K562 (cell line): ENCODE data around the gene TREM2. TPM values are rescaled to one million over a fixed set of nuclear protein-coding genes. Genes with fewer than 3 reads are reported as not detected.

Experiments
- ATAC-seq: fragments of 200-7000 bp; cut with Tn5 transposase; 3 replicates; pipeline ENCODE4 v1.9.1; 2020; ENCODE audit warnings: moderate library complexity
- BruUV-seq: library from RNA; stranded (reverse); fragments of 400-500 nt; replicated peaks from 2 replicates; lab custom pipeline; 2021; lab: Mats Ljungman, UMichigan
- CTCF ChIA-PET: fragments of 300-600 bp; formaldehyde crosslinking; extraction: SDS; loops from one replicate; lab custom pipeline; 2021; ENCODE audit warnings: low intra/inter-chr PET ratio; lab: Yijun Ruan, JAX
- POLR2A ChIA-PET: fragments of 300-600, 350-650 bp; sonication (Branson Sonifier 250); formaldehyde crosslinking; extraction: SDS; loops from one replicate; lab custom pipeline; 2021; ENCODE audit warnings: antibody characterized with exemption, inconsistent platforms; lab: Yijun Ruan, JAX
- DNase-seq, 4 experiments: peaks; one replicate each; pipeline versions ENCODE4 v3.0.0 to v3.0.0-alpha.2; 2011 to 2018; ENCODE audit warnings: low spot score in 3 of 4, mixed read lengths in 3 of 4; ENCODE audit errors: extremely low read depth in 1 of 4
- FAIRE-seq: peaks from 2 replicates; lab custom pipeline; 2011; peaks lifted over from hg19 to GRCh38; lab: Jason Lieb, UNC
- H2AFZ ChIP-seq: 2 replicates; pipeline ENCODE4 v1.6.0; 2011; ENCODE audit warnings: low read depth, low read length, control low read depth, inconsistent platforms
- H3K27ac ChIP-seq: fragments of 200-600 bp; 3 replicates; pipeline ENCODE4 v1.8.0; 2011; ENCODE audit warnings: low read depth, mild to moderate bottlenecking, control low read depth, inconsistent platforms, low read length, moderate library complexity, mixed read lengths; ENCODE audit errors: extremely low read depth
- H3K27me3 ChIP-seq, 2 experiments: fragments of 300-600 bp in 1 of 2; 2 replicates in 1 of 2; 3 replicates in 1 of 2; pipeline versions ENCODE4 v1.6.0 to v1.8.0; 2011; ENCODE audit warnings: inconsistent platforms in 2 of 2, low read length in 2 of 2, mild to moderate bottlenecking in 1 of 2, mixed read lengths in 1 of 2, moderate library complexity in 1 of 2; ENCODE audit not compliant: control insufficient read depth in 2 of 2, insufficient read depth in 2 of 2
- H3K36me3 ChIP-seq: fragments of 300-600 bp; 3 replicates; pipeline ENCODE4 v1.8.0; 2011; ENCODE audit warnings: mild to moderate bottlenecking, low read length, inconsistent platforms; ENCODE audit not compliant: control insufficient read depth, insufficient read depth
- H3K4me1 ChIP-seq, 2 experiments: fragments of 200-600 bp in 1 of 2; replicated peaks in 1 of 2; 2 replicates in 1 of 2; 3 replicates in 1 of 2; pipeline versions ENCODE4 v1.5.1 to v1.8.0; 2011; ENCODE audit warnings: inconsistent platforms in 2 of 2, low read length in 2 of 2, mild to moderate bottlenecking in 1 of 2, mixed read lengths in 1 of 2, moderate library complexity in 1 of 2; ENCODE audit not compliant: control insufficient read depth in 2 of 2, insufficient read depth in 2 of 2
- H3K4me2 ChIP-seq: 2 replicates; pipeline ENCODE4 v1.6.1; 2011; ENCODE audit warnings: low read length, control low read depth, inconsistent platforms, mixed read lengths; ENCODE audit not compliant: insufficient read depth
- H3K4me3 ChIP-seq: fragments of 200-600 bp; sonication (generic), shearing (Covaris generic); 2 replicates; pipeline ENCODE4 v1.5.1; 2016; ENCODE audit warnings: control low read depth, inconsistent platforms
- H3K79me2 ChIP-seq: fragments of 200-600 bp; 3 replicates; pipeline ENCODE4 v1.8.0; 2011; ENCODE audit warnings: low read length, inconsistent platforms; ENCODE audit not compliant: control insufficient read depth, insufficient read depth
- H3K9ac ChIP-seq, 2 experiments: 2 replicates each; pipeline versions ENCODE4 v1.6.0 to v1.6.1; 2011; ENCODE audit warnings: low read depth in 2 of 2, low read length in 2 of 2, control low read depth in 1 of 2, inconsistent platforms in 1 of 2, mild to moderate bottlenecking in 1 of 2, mixed read lengths in 1 of 2; ENCODE audit not compliant: insufficient read depth in 1 of 2
- H3K9me1 ChIP-seq: one replicate; pipeline ENCODE4 v1.6.0; 2011; ENCODE audit warnings: inconsistent platforms, mild to moderate bottlenecking, low read length, moderate library complexity; ENCODE audit not compliant: control insufficient read depth, insufficient read depth
- H3K9me3 ChIP-seq: replicated peaks from 2 replicates; pipeline ENCODE4 v1.5.1; 2011; ENCODE audit warnings: low read depth, low read length, inconsistent platforms; ENCODE audit not compliant: control insufficient read depth, insufficient read depth
- H4K20me1 ChIP-seq: replicated peaks from 2 replicates; pipeline ENCODE4 v1.6.1; 2011; ENCODE audit warnings: low read length, inconsistent platforms, mixed read lengths; ENCODE audit not compliant: control insufficient read depth, insufficient read depth
- CBFB ChIP-seq: sonication (generic); formaldehyde crosslinking; IDR thresholded peaks from 2 replicates; pipeline ENCODE4 v1.4.0; 2020; ENCODE audit warnings: mild to moderate bottlenecking, missing genetic modification reagents
- CCNT2 ChIP-seq: IDR thresholded peaks from 2 replicates; pipeline ENCODE4 v1.6.1; 2011; ENCODE audit warnings: borderline replicate concordance, low read depth, mild to moderate bottlenecking, moderate library complexity, mixed read lengths, low read length; ENCODE audit not compliant: insufficient read length; ENCODE audit errors: extremely low read depth
- CHD4 ChIP-seq: fragments of 200-600 bp; sonication (generic); IDR thresholded peaks from 3 replicates; pipeline ENCODE4 v1.6.1; 2012; ENCODE audit warnings: low read depth, mild to moderate bottlenecking, mixed read lengths, low read length, inconsistent platforms; ENCODE audit not compliant: insufficient read depth, insufficient replicate concordance, poor library complexity, severe bottlenecking
- GTF2E2 ChIP-seq: fragments of 200-800 bp; sonication (Bioruptor generic); IDR thresholded peaks from 2 replicates; pipeline ENCODE4 v1.6.1; 2016; ENCODE audit warnings: missing genetic modification characterization, missing compliant biosample characterization
- NCOA1 ChIP-seq: fragments of 450-650 bp; IDR thresholded peaks from 2 replicates; pipeline ENCODE4 v1.6.1; 2016; ENCODE audit warnings: low read depth
- NFE2 ChIP-seq: IDR thresholded peaks from 2 replicates; pipeline ENCODE4 v1.6.1; 2014; ENCODE audit warnings: antibody characterized with exemption, low read depth
- NR1H2 ChIP-seq: sonication (generic); formaldehyde crosslinking; IDR thresholded peaks from 2 replicates; pipeline ENCODE4 v1.4.0; 2020; ENCODE audit warnings: mild to moderate bottlenecking, missing genetic modification reagents
- POLR2G ChIP-seq: fragments of 200-400 bp; formaldehyde crosslinking; IDR thresholded peaks from 2 replicates; pipeline ENCODE4 v1.6.1; 2017; ENCODE audit warnings: low read depth, mild to moderate bottlenecking, antibody characterized with exemption, low read length, moderate library complexity
- PTRF ChIP-seq: fragments of 450-650 bp; IDR thresholded peaks from 2 replicates; pipeline ENCODE4 v1.6.1; 2016; ENCODE audit warnings: mild to moderate bottlenecking, missing genetic modification characterization, missing compliant biosample characterization
- RBM22 ChIP-seq: fragments of 200-400 bp; formaldehyde crosslinking; IDR thresholded peaks from 2 replicates; pipeline ENCODE4 v1.6.1; 2018; ENCODE audit warnings: low read length, low read depth; ENCODE audit not compliant: poor library complexity, severe bottlenecking
- THRA ChIP-seq: fragments of 450-650 bp; IDR thresholded peaks from 2 replicates; pipeline ENCODE4 v1.6.1; 2017; ENCODE audit warnings: mild to moderate bottlenecking, moderate library complexity
- ZKSCAN1 ChIP-seq: fragments of 150-350 bp; IDR thresholded peaks from 2 replicates; pipeline ENCODE4 v1.6.1; 2016; ENCODE audit warnings: low read depth, low read length
- ZNF589 ChIP-seq: fragments of 200-800 bp; sonication (Bioruptor generic); IDR thresholded peaks from 2 replicates; pipeline ENCODE4 v1.6.1; 2016; ENCODE audit warnings: low read depth, missing genetic modification characterization, missing compliant biosample characterization
- ZNF707 ChIP-seq: fragments of 250-450 bp; sonication (Bioruptor Pico); conservative IDR thresholded peaks from 2 replicates; pipeline ENCODE4 v1.8.0; 2022; ENCODE audit warnings: inconsistent platforms, mild to moderate bottlenecking, moderate library complexity
- WGBS: fragments of 100-300 bp; shearing (Covaris generic); methylation state at CpG from one replicate; pipeline ENCODE4 v1.1.6; 2016; ENCODE audit warnings: low coverage, mixed read lengths; ENCODE audit not compliant: insufficient coverage; ENCODE audit errors: missing lambda C conversion rate; 5-methylcytosine and 5-hydroxymethylcytosine counted together
- in situ Hi-C: fragments of 300-500 bp; cut with MboI; formaldehyde crosslinking; loops from 4 replicates; pipeline ENCODE4 v1.15.0; 2018; ENCODE audit warnings: inconsistent platforms, mixed read lengths
- intact Hi-C: fragments of 100-400 bp; cut with micrococcal nuclease; formaldehyde crosslinking; loops from 2 replicates; pipeline ENCODE4 v1.14.2; 2022
- polyA plus RNA-seq, 8 experiments: library from polyadenylated mRNA; depleted of rRNA in 4 of 8; stranded (reverse) in 5 of 8; unstranded in 3 of 8; fragments of >200 nt; fragmentation: Nextera tagmentation in 2 of 8; fragmentation: Illumina TruSeq in 1 of 8; extraction: Ambion mirVana in 2 of 8; extraction: Trizol in 1 of 8; gene quantifications; 2 replicates each; pipeline versions ENCODE4 v1.2.1 to v1.2.3, GENCODE V29; 2011 to 2014; ENCODE audit warnings: inconsistent platforms in 1 of 8, missing spikeins in 1 of 8
- total RNA-seq, 7 experiments: library from RNA; depleted of rRNA in 6 of 7; stranded (reverse); fragments of >200 nt in 6 of 7; fragmentation: Illumina TruSeq in 2 of 7; extraction: Trizol in 2 of 7; gene quantifications; 2 replicates each; pipeline versions ENCODE4 v1.2.1 to v1.2.3, GENCODE V29; 2011 to 2021; ENCODE audit warnings: low replicate concordance in 1 of 7

Gene TREM2
- total and polyA plus RNA-seq, 9 of the 15 experiments (the other 6 are each of a cell fraction or from before 2014, with no cell fraction given), result not detected

- no peak for FAIRE-seq
- H3K4me1 ChIP-seq, result peaks cover 0 to 4% of the 10 kb centered on the region in 2 experiments; a peak in 2 of 5 replicates
- intact Hi-C loops, result no loop called here
- no peaks in the 10 kb centered on the region; the same call in 1 of the 2 replicates for H4K20me1 ChIP-seq
- H3K9ac ChIP-seq, result 0 out of 4 replicates have a peak overlapping the region, but pooled peaks of 1 of the 2 experiments have one; percentile 4
- H3K27me3 ChIP-seq, result peaks cover 0 to 16% of the 10 kb centered on the region in 2 experiments; a peak in 4 of 5 replicates
- TF ChIP-seq NFE2, result no peak
- no peak for TF ChIP-seq CCNT2
- TF ChIP-seq ZKSCAN1, result no peak
- TF ChIP-seq POLR2G, result no peak
- TF ChIP-seq ZNF589 (CRISPR knock-in tag), result no peak
- TF ChIP-seq CHD4, result no peak
- no peak for TF ChIP-seq NCOA1
- no peak for TF ChIP-seq ZNF707
- TF ChIP-seq THRA, result no peak
- no peak for TF ChIP-seq NR1H2 (CRISPR knock-in tag)
- TF ChIP-seq PTRF, result no peak
- no peak for TF ChIP-seq RBM22
- no peak for TF ChIP-seq GTF2E2 (tag)
- TF ChIP-seq CBFB (CRISPR knock-in tag), result no peak
- no peaks in the 10 kb centered on the region for H3K9me1 ChIP-seq
- no peak for DNase-seq
- in situ Hi-C loops, result no loop called here
- no peaks in the 10 kb centered on the region for H3K9me3 ChIP-seq
- 11% methylated on average over 10 of the region's 10 CpGs for WGBS
- ChIA-PET POLR2A (interaction anchor here (0.7 kb wide), 1 partner anchor 75 kb away, joined by 3 read pairs; no protein-coding TSS in a partner anchor), CTCF (no interaction called here)
- H3K36me3 ChIP-seq, result no peaks in the 10 kb centered on the region
- no peaks in the 10 kb centered on the region for H3K79me2 ChIP-seq
- no peak overlapping the region for H3K4me3 ChIP-seq
- no peak for ATAC-seq
- H3K27ac ChIP-seq, result no peak overlapping the region
- H3K4me2 ChIP-seq, result no peak overlapping the region
- no peak overlapping the region for H2AFZ ChIP-seq
- BruUV-seq, result no TSS peak
Measured at GRCh38 chr6:41186031-41186562, 23.2 kb upstream of the TREM2 start.
